MCF 10A (cell line): ENCODE data around the gene TM9SF3. TPM values are rescaled to one million over a fixed set of nuclear protein-coding genes. Genes with fewer than 3 reads are reported as not detected.

Source experiments
- BruUV-seq: library from RNA; stranded (reverse); fragments of 400-500 nt; replicated peaks from 2 replicates; lab custom pipeline; 2021; lab: Mats Ljungman, UMichigan
- CTCF ChIA-PET: fragments of 300-600 bp; sonication (Branson Sonifier 250); formaldehyde crosslinking; extraction: SDS; loops from one replicate; lab custom pipeline; 2021; ENCODE audit warnings: antibody characterized with exemption, inconsistent platforms; lab: Yijun Ruan, JAX
- POLR2A ChIA-PET: fragments of 300-600, 350-650 bp; sonication (Branson Sonifier 250); formaldehyde crosslinking; extraction: SDS; loops from one replicate; lab custom pipeline; 2020; ENCODE audit warnings: antibody characterized with exemption, inconsistent platforms; lab: Yijun Ruan, JAX
- DNase-seq: peaks from one replicate; pipeline ENCODE4 v3.0.0-alpha.2; 2018; ENCODE audit not compliant: unreplicated experiment
- H3K27ac Mint-ChIP-seq: one replicate; pipeline ENCODE4 v1.8.0; 2022; ENCODE audit warnings: mild to moderate bottlenecking, low read depth, mixed read lengths; ENCODE audit not compliant: unreplicated experiment
- H3K27me3 Mint-ChIP-seq: one replicate; pipeline ENCODE4 v1.8.0; 2022; ENCODE audit warnings: mixed read lengths; ENCODE audit not compliant: insufficient read depth, unreplicated experiment
- H3K36me3 Mint-ChIP-seq: one replicate; pipeline ENCODE4 v1.8.0; 2022; ENCODE audit warnings: mild to moderate bottlenecking, moderate library complexity, mixed read lengths; ENCODE audit not compliant: insufficient read depth, unreplicated experiment
- H3K4me1 Mint-ChIP-seq: one replicate; pipeline ENCODE4 v1.8.0; 2022; ENCODE audit warnings: mixed read lengths; ENCODE audit not compliant: insufficient read depth, unreplicated experiment
- H3K4me3 Mint-ChIP-seq: one replicate; pipeline ENCODE4 v1.8.0; 2022; ENCODE audit warnings: mild to moderate bottlenecking, moderate library complexity, mixed read lengths; ENCODE audit not compliant: unreplicated experiment
- H3K9me3 Mint-ChIP-seq: one replicate; pipeline ENCODE4 v1.8.0; 2022; ENCODE audit warnings: mixed read lengths; ENCODE audit not compliant: unreplicated experiment
- CTCF ChIP-seq: fragments of 200-600 bp; IDR thresholded peaks from one replicate; pipeline ENCODE4 v1.8.0; 2022; ENCODE audit warnings: antibody characterized with exemption, mild to moderate bottlenecking; ENCODE audit not compliant: unreplicated experiment
- intact Hi-C: fragments of 100-400 bp; cut with micrococcal nuclease; formaldehyde crosslinking; loops from 2 replicates; pipeline ENCODE4 v1.14.1; 2022
- total RNA-seq: library from RNA; stranded (reverse); gene quantifications from 2 replicates; pipeline ENCODE4 v1.2.3, GENCODE V29; 2022

TM9SF3 gene
- total RNA-seq, 1 experiment from 2014 or later: 151 TPM

GRCh38 chr10:96507044-96507443 is 79.8 kb downstream of the TM9SF3 start:
- peaks cover 8% of the 10 kb centered on the region for H3K4me1 Mint-ChIP-seq
- H3K36me3 Mint-ChIP-seq: no peaks in the 10 kb centered on the region
- intact Hi-C loops: no loop called here
- no peaks in the 10 kb centered on the region for H3K9me3 Mint-ChIP-seq
- no peak for DNase-seq
- POLR2A ChIA-PET: no interaction called here
- H3K4me3 Mint-ChIP-seq: no peak overlapping the region
- BruUV-seq: no TSS peak
- TF ChIP-seq CTCF: no peak
- H3K27ac Mint-ChIP-seq: no peak overlapping the region
- no peaks in the 10 kb centered on the region for H3K27me3 Mint-ChIP-seq
- CTCF ChIA-PET: interaction anchor here (0.9 to 6.6 kb wide), 2 partner anchors 111 to 132 kb away, joined by 3 to 73 read pairs; no protein-coding TSS in a partner anchor

GRCh38 chr10:96505150-96506136 is 81.4 kb downstream of the TM9SF3 start:
- no TSS peak for BruUV-seq
- intact Hi-C loops: no loop called here
- no peak for TF ChIP-seq CTCF
- ChIA-PET POLR2A (no interaction called here), CTCF (interaction anchor here (1.2 to 6.6 kb wide), 3 partner anchors 9 to 109 kb away, joined by 4 to 73 read pairs (median 36); partner anchors contain the start of gene TLL2)
- Mint-ChIP-seq H3K36me3 (peaks cover 4% of the 10 kb centered on the region), H3K27me3 (no peaks in the 10 kb centered on the region), H3K4me3 (no peak overlapping the region), H3K27ac (no peak overlapping the region), H3K4me1 (peaks cover 14% of the 10 kb centered on the region), H3K9me3 (no peaks in the 10 kb centered on the region)
- DNase-seq: no peak

GRCh38 chr10:96502561-96503282 is 84.1 kb downstream of the TM9SF3 start:
- no TSS peak for BruUV-seq
- Mint-ChIP-seq H3K4me3 (no peak overlapping the region), H3K27me3 (no peaks in the 10 kb centered on the region), H3K27ac (no peak overlapping the region), H3K36me3 (peaks cover 4% of the 10 kb centered on the region), H3K9me3 (no peaks in the 10 kb centered on the region), H3K4me1 (peaks cover 14% of the 10 kb centered on the region)
- DNase-seq: no peak
- no peak for TF ChIP-seq CTCF
- ChIA-PET CTCF (interaction anchor here (0.6 to 4.6 kb wide), 6 partner anchors 8 to 126 kb away, joined by 4 to 36 read pairs (median 12); partner anchors contain the start of gene TLL2), POLR2A (interaction anchor here (0.9 to 2.6 kb wide), 5 partner anchors 9 to 36 kb away, joined by 3 to 13 read pairs (median 3); partner anchors contain the start of gene TLL2)
- intact Hi-C loops: no loop called here
